ENCODE results near the gene CNEP1R1. TPM values are rescaled to one million over a fixed set of nuclear protein-coding genes. Genes with fewer than 3 reads are reported as not detected.

The CNEP1R1 gene
- total RNA-seq, 2 donors from 2014 or later = 11.5 to 22.3 TPM

DNA sequence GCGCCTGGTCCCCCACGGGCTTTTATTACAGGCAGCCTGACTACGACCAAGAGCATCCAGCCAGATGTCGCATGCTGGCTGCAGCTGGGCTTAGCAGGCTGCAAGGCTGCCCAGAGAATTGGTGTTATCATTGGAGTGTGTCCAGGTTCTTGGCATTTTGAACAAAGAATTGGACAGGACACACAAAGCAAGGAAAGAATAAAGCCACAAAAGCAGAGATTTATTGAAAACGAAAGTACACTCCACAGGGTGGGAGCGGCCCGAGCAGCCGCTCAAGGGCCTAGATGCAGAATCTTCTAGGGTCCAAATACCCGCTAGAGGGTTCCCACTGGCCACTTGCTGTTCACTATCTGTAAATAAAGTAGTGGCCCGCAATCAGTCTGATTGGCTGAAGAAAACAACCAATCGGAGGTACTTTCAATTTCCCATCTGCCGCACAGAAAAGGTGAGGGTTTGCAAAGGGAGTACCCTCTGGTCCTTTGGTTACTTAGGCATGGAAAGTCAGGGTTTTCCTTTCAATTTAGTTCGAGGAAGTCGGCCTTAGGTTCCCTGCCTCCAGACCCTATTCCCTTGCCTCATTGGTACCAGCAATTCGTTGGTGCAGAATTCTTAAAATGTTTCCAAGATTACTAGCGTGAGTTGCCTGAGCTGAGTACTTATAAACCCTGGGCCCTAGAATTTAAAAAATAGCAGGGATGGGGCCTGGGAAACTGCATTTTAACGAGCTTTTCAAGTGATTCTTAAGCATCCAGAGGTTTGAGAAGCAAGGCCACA is 38.5 kb upstream of the CNEP1R1 start:
- no peaks in the 10 kb centered on the region for H3K9me3 ChIP-seq
- H3K27me3 ChIP-seq = no peaks in the 10 kb centered on the region
- H3K27ac ChIP-seq = no peak overlapping the region
- H3K36me3 ChIP-seq (replicated peaks in 1 of 2; ENCODE audit: insufficient read depth in 1 of 2, low read depth in 2 of 2) = no peaks in the 10 kb centered on the region
- no peak overlapping the region for H3K4me3 ChIP-seq
- DNase-seq (no peak), ATAC-seq (no peak)
- WGBS, 2 donors = 75 to 78% methylated on average over 14 to 17 of the region's 17 CpGs
- TF ChIP-seq POLR2A (IDR thresholded peaks at IDR 0.05) = no peak
- TF ChIP-seq, protein P1, sequence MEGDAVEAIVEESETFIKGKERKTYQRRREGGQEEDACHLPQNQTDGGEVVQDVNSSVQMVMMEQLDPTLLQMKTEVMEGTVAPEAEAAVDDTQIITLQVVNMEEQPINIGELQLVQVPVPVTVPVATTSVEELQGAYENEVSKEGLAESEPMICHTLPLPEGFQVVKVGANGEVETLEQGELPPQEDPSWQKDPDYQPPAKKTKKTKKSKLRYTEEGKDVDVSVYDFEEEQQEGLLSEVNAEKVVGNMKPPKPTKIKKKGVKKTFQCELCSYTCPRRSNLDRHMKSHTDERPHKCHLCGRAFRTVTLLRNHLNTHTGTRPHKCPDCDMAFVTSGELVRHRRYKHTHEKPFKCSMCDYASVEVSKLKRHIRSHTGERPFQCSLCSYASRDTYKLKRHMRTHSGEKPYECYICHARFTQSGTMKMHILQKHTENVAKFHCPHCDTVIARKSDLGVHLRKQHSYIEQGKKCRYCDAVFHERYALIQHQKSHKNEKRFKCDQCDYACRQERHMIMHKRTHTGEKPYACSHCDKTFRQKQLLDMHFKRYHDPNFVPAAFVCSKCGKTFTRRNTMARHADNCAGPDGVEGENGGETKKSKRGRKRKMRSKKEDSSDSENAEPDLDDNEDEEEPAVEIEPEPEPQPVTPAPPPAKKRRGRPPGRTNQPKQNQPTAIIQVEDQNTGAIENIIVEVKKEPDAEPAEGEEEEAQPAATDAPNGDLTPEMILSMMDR (IDR thresholded peaks at IDR 0.05) = no peak
- intact Hi-C loops (cut with DNase I) = no loop called here
- H3K4me1 ChIP-seq = no peaks in the 10 kb centered on the region

DNA sequence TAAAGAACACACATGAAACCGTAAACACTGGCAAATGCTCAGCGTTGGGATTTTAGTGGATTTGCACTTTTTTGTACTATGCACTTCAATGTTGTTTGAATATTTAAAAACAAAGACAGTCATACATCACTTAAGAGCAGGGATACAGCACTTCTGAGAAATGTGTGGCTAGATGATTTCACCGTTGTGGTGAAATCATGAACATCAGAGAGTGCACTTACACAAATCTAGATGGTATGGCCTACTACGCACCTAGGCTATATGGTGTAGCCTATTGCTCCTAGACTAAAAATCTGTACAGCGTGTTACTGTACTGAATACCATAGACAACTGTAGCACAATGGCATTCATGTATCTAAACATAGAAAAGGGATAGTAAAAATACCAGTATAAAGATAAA is 37.6 kb upstream of the CNEP1R1 start:
- ATAC-seq = no peak
- H3K36me3 ChIP-seq (replicated peaks in 1 of 2; ENCODE audit: insufficient read depth in 1 of 2, low read depth in 2 of 2) = no peaks in the 10 kb centered on the region

DNA sequence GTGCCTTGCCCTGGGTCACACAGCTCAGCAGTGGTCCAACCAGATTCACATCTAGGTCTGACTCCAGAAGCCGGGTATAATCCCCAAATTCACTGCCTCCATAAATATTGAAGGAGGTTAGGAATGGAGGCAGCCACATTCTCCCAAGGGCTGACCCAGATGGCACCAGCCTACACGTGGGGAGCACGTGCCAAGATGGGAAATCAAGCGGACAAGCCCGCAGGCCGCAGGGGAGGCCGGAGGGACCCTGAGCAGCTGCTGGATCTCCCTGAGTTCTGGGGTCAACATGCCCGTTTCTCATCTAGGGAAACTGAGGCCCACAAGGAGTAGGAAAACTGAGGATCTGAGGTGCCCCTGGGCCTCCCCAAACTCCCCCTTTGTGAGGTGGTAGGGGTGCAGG is 32.2 kb upstream of the CNEP1R1 start:
- no peak for DNase-seq
- no peaks in the 10 kb centered on the region for H3K4me1 ChIP-seq
- TF ChIP-seq, protein P1 (IDR thresholded peaks at IDR 0.05) = no peak
- no peak for TF ChIP-seq POLR2A (IDR thresholded peaks at IDR 0.05)
- no peak for ATAC-seq
- H3K27ac ChIP-seq = no peak overlapping the region
- 80% methylated on average over 7 to 8 of the region's 8 CpGs for WGBS, 2 donors
- no peaks in the 10 kb centered on the region for H3K9me3 ChIP-seq
- no peak overlapping the region for H3K4me3 ChIP-seq
- intact Hi-C loops (cut with DNase I) = no loop called here
- no peaks in the 10 kb centered on the region for H3K27me3 ChIP-seq
- H3K36me3 ChIP-seq (replicated peaks in 1 of 2; ENCODE audit: insufficient read depth in 1 of 2, low read depth in 2 of 2) = no peaks in the 10 kb centered on the region

More for the DNA sequence above, 37.6 kb upstream of the CNEP1R1 start:
- DNase-seq = no peak
- Histone ChIP-seq H3K9me3 (no peaks in the 10 kb centered on the region), H3K4me3 (no peak overlapping the region), H3K27ac (no peak overlapping the region), H3K4me1 (no peaks in the 10 kb centered on the region), H3K27me3 (no peaks in the 10 kb centered on the region)
- no peak for TF ChIP-seq POLR2A (IDR thresholded peaks at IDR 0.05)
- TF ChIP-seq, protein P1 (IDR thresholded peaks at IDR 0.05) = no peak
- WGBS, 2 donors = 84% methylated on average over 5 of the region's 5 CpGs
- intact Hi-C loops (cut with DNase I) = no loop called here

DNA sequence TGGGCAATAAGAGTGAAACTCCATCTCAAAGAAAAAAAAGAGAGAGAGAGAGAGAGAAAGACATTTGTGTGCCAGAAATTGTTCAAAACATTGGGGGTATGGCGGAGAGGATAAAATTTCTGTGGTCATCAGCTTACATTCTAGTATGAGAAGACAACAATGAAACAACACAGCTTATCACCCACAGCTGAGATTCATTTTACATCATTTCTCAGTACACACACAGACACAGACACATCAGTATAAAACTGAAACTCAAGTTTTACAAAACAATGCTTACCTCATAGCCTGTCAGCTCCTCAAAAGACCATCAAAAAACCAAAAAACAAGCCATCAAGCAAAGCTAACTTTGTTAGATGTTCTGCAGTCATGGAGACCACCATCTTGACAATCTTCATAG is 31.4 kb upstream of the CNEP1R1 start:
- Histone ChIP-seq H3K27ac (no peak overlapping the region), H3K36me3 (replicated peaks in 1 of 2; ENCODE audit: insufficient read depth in 1 of 2, low read depth in 2 of 2) (no peaks in the 10 kb centered on the region), H3K4me1 (no peaks in the 10 kb centered on the region), H3K4me3 (no peak overlapping the region), H3K9me3 (no peaks in the 10 kb centered on the region), H3K27me3 (no peaks in the 10 kb centered on the region)
- TF ChIP-seq, protein P1 (IDR thresholded peaks at IDR 0.05) = no peak
- no peak for TF ChIP-seq POLR2A (IDR thresholded peaks at IDR 0.05)
- ATAC-seq (no peak), DNase-seq (no peak)
- 92 to 94% methylated on average over 1 of the region's 1 CpG for WGBS, 2 donors
- intact Hi-C loops (cut with DNase I) = no loop called here

DNA sequence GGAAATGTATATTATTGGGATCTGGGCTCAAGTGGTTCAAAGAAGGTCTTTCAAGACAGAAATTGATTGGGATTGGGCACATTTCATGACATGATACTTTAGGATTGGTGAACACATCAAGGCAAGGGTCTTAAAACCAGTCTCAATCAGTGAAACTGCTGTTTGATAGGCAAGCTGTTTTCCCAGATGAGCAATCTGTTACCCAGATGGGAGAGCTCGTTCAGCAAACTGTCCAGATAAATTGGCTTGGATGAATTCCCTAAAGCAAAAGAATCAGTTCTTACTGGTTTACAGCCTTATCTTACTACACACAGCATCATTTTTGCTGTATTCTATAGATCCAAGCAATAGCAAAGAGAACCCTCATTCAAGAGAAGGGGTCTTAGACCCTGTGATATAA is 31.0 kb upstream of the CNEP1R1 start:
- intact Hi-C loops (cut with DNase I) = no loop called here
- DNase-seq = no peak
- H3K4me1 ChIP-seq = no peaks in the 10 kb centered on the region
- H3K36me3 ChIP-seq (replicated peaks in 1 of 2; ENCODE audit: insufficient read depth in 1 of 2, low read depth in 2 of 2) = no peaks in the 10 kb centered on the region
- no peak overlapping the region for H3K4me3 ChIP-seq
- H3K27ac ChIP-seq = no peak overlapping the region
- TF ChIP-seq, protein P1 (IDR thresholded peaks at IDR 0.05) = no peak
- no peak for TF ChIP-seq POLR2A (IDR thresholded peaks at IDR 0.05)
- H3K27me3 ChIP-seq = no peaks in the 10 kb centered on the region
- WGBS, 2 donors = 31 to 33% methylated on average over 1 of the region's 1 CpG
- ATAC-seq = no peak
- no peaks in the 10 kb centered on the region for H3K9me3 ChIP-seq
